Measurements from ENCODE around the gene UBE2L5.

DNA sequence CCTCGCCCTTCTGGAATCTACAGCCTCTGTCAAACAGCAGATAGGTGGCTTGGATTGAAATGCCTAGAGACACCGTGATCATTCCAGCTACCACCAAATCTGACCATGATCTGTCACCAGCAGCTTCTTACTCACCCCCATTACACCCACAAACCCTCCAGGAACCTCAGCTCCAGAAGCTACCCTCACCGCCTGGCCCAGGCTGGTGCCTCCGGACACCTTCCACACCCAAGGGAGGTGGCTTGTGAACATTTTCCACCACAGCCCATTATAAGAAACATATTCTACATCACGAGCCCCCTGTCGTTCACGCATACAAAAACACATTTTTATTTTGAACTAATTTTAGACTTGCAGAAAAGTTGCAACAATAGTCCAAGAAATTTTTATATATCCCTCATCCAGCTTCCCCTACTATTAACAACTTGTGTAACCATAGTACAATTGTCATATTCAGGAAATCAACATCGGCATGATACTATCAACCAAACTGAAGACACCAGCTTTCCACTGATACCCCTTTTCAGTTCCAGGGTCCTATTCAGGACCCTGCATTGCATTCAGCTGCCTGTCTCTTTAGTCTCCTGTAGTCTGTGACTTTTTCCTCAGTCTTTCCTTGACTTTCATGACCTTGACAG is 15.4 kb upstream of the UBE2L5 start:
- TF ChIP-seq POLR2A (IDR thresholded peaks at IDR 0.05; ENCODE audit: low read length) (no peak), GATA1 (IDR thresholded peaks at IDR 0.05; ENCODE audit: low read depth, low read length) (no peak)

Data from erythroblast (primary cell).